ENCODE measurements around the gene NOC2L.
"Not testable (repeated sequence)": the region's sequence is repeated elsewhere in the genome, so short reads cannot be mapped to it uniquely, and the experiment has no call there.

NOC2L gene

GRCh38 chr1:981955-982558 is 23.0 kb upstream of the NOC2L start, which contains the start of gene PERM1:
Gene PERM1 (minus strand): TSS chr1:982093. CDS start chr1:981029, 1,064 bp downstream.
- Mint-ChIP-seq H3K4me3 (no peak within 1 kb of the TSS), H3K9me3 (ENCODE audit: low read depth) (no peaks in the 10 kb centered on the region), H3K36me3 (no peaks in the 10 kb centered on the region), H3K27me3 (peaks cover 11% of the 10 kb centered on the region), H3K27ac (no peak within 1 kb of the TSS), H3K4me1 (ENCODE audit: low read depth) (peaks cover 3% of the 10 kb centered on the region)

- Mint-ChIP-seq H3K4me1 (ENCODE audit: low read depth) (peaks cover 3% of the 10 kb centered on the region), H3K27me3 (peaks cover 11% of the 10 kb centered on the region), H3K9me3 (ENCODE audit: low read depth) (no peaks in the 10 kb centered on the region), H3K4me3 (no peak overlapping the region), H3K36me3 (no peaks in the 10 kb centered on the region), H3K27ac (no peak overlapping the region)
Measured at GRCh38 chr1:981491-981954, 22.5 kb upstream of the NOC2L start.

GRCh38 chr1:980602-981395 is 21.7 kb upstream of the NOC2L start:
- Mint-ChIP-seq H3K9me3 (ENCODE audit: low read depth) (no peaks in the 10 kb centered on the region), H3K27me3 (peaks cover 11% of the 10 kb centered on the region), H3K4me1 (ENCODE audit: low read depth) (peaks cover 3% of the 10 kb centered on the region), H3K27ac (no peak overlapping the region), H3K4me3 (no peak overlapping the region), H3K36me3 (no peaks in the 10 kb centered on the region)

- Mint-ChIP-seq H3K9me3 (ENCODE audit: low read depth) (no peaks in the 10 kb centered on the region), H3K27me3 (peaks cover 11% of the 10 kb centered on the region), H3K4me1 (ENCODE audit: low read depth) (peaks cover 3% of the 10 kb centered on the region), H3K27ac (no peak overlapping the region), H3K36me3 (no peaks in the 10 kb centered on the region), H3K4me3 (no peak overlapping the region)
Measured at GRCh38 chr1:980137-980571, 21.1 kb upstream of the NOC2L start.

GRCh38 chr1:979744-980072 is 20.7 kb upstream of the NOC2L start:
- Mint-ChIP-seq H3K9me3 (ENCODE audit: low read depth) (no peaks in the 10 kb centered on the region), H3K27me3 (peaks cover 12% of the 10 kb centered on the region), H3K4me1 (ENCODE audit: low read depth) (peaks cover 3% of the 10 kb centered on the region), H3K27ac (no peak overlapping the region), H3K36me3 (no peaks in the 10 kb centered on the region), H3K4me3 (no peak overlapping the region)

- no peaks in the 10 kb centered on the region for H3K9me3 Mint-ChIP-seq (ENCODE audit: low read depth)
- peaks cover 12% of the 10 kb centered on the region for H3K27me3 Mint-ChIP-seq
- peaks cover 3% of the 10 kb centered on the region for H3K4me1 Mint-ChIP-seq (ENCODE audit: low read depth)
- H3K36me3 Mint-ChIP-seq: no peaks in the 10 kb centered on the region
- no peak overlapping the region for H3K4me3 Mint-ChIP-seq
- no peak overlapping the region for H3K27ac Mint-ChIP-seq
Measured at GRCh38 chr1:978835-979743, 20.0 kb upstream of the NOC2L start.

- Mint-ChIP-seq H3K4me1 (ENCODE audit: low read depth) (peaks cover 3% of the 10 kb centered on the region), H3K4me3 (no peak overlapping the region), H3K9me3 (ENCODE audit: low read depth) (no peaks in the 10 kb centered on the region), H3K27me3 (peaks cover 10% of the 10 kb centered on the region), H3K27ac (no peak overlapping the region), H3K36me3 (no peaks in the 10 kb centered on the region)
Measured at GRCh38 chr1:978069-978834, 19.2 kb upstream of the NOC2L start.

GRCh38 chr1:976791-977190 is 17.7 kb upstream of the NOC2L start:
- not testable (repeated sequence) for H3K4me3 Mint-ChIP-seq; H3K27me3 Mint-ChIP-seq; H3K36me3 Mint-ChIP-seq; H3K27ac Mint-ChIP-seq; H3K9me3 Mint-ChIP-seq (ENCODE audit: low read depth); H3K4me1 Mint-ChIP-seq (ENCODE audit: low read depth)

- H3K27me3 Mint-ChIP-seq: peaks cover 7% of the 10 kb centered on the region
- H3K4me3 Mint-ChIP-seq: no peak overlapping the region
Measured at GRCh38 chr1:975896-976683, 17.0 kb upstream of the NOC2L start.

GRCh38 chr1:975365-975764 is 16.3 kb upstream of the NOC2L start:
- Mint-ChIP-seq H3K27ac (no peak overlapping the region), H3K4me3 (no peak overlapping the region), H3K27me3 (peaks cover 7% of the 10 kb centered on the region), H3K36me3 (no peaks in the 10 kb centered on the region), H3K9me3 (ENCODE audit: low read depth) (no peaks in the 10 kb centered on the region), H3K4me1 (ENCODE audit: low read depth) (peaks cover 3% of the 10 kb centered on the region)

More at GRCh38 chr1:975896-976683, 17.0 kb upstream of the NOC2L start:
- no peaks in the 10 kb centered on the region for H3K36me3 Mint-ChIP-seq
- H3K27ac Mint-ChIP-seq: no peak overlapping the region
- no peaks in the 10 kb centered on the region for H3K9me3 Mint-ChIP-seq (ENCODE audit: low read depth)
- H3K4me1 Mint-ChIP-seq (ENCODE audit: low read depth): peaks cover 3% of the 10 kb centered on the region

GRCh38 chr1:974687-975328 is 15.8 kb upstream of the NOC2L start:
- peaks cover 7% of the 10 kb centered on the region for H3K27me3 Mint-ChIP-seq
- H3K4me3 Mint-ChIP-seq: no peak overlapping the region

GRCh38 chr1:974293-974640 is 15.2 kb upstream of the NOC2L start:
- Mint-ChIP-seq H3K27me3 (peaks cover 10% of the 10 kb centered on the region), H3K36me3 (no peaks in the 10 kb centered on the region), H3K4me1 (ENCODE audit: low read depth) (peaks cover 3% of the 10 kb centered on the region), H3K27ac (no peak overlapping the region), H3K9me3 (ENCODE audit: low read depth) (no peaks in the 10 kb centered on the region), H3K4me3 (no peak overlapping the region)

More at GRCh38 chr1:974687-975328, 15.8 kb upstream of the NOC2L start:
- H3K4me1 Mint-ChIP-seq (ENCODE audit: low read depth): peaks cover 3% of the 10 kb centered on the region
- H3K27ac Mint-ChIP-seq: no peak overlapping the region
- H3K36me3 Mint-ChIP-seq: no peaks in the 10 kb centered on the region
- H3K9me3 Mint-ChIP-seq (ENCODE audit: low read depth): no peaks in the 10 kb centered on the region

- Mint-ChIP-seq H3K27ac (no peak overlapping the region), H3K36me3 (no peaks in the 10 kb centered on the region), H3K27me3 (peaks cover 10% of the 10 kb centered on the region), H3K4me3 (no peak overlapping the region), H3K9me3 (ENCODE audit: low read depth) (no peaks in the 10 kb centered on the region), H3K4me1 (ENCODE audit: low read depth) (peaks cover 3% of the 10 kb centered on the region)
Measured at GRCh38 chr1:973459-974292, 14.6 kb upstream of the NOC2L start.

Data from activated naive CD8-positive, alpha-beta T cell (primary cell).